Measurements from ENCODE around the gene MORN5.

MORN5 gene

DNA sequence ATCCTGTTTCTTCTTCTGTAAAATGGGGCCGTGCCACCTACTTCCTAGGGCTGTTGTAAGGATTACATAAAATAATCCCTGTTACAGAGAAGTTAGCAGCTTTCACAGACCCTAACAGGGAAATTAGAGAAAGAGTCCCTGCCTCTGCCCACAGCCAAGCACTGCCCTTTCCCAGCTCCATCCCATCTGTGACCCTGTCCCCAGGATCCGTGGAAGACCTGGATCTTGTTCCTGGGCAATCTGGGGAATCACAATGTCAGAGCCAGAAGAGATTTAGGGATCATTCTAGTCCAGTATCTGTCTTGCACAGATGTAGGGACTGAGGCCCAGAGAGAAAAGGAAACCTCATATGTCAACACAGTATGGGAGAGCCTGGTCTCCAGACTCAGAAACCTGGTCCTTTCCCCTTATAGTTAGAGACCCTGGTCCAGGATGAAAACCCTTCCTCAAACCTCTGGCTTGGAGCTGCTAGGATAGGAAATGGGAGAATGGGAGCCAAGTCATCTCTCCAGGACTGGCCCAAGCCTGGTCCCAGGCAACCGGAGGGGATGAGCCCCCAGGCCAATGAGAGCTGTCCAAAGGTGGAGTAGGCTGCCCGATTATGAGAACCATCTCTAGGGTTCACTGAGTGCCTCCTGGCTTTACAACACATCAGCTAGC is 56.6 kb downstream of the MORN5 start:
- H3K4me1 Mint-ChIP-seq = peaks cover 19 to 45% of the 10 kb centered on the region in 2 donors
- H3K27me3 Mint-ChIP-seq = peaks cover 72 to 92% of the 10 kb centered on the region in 2 donors
- H3K4me3 Mint-ChIP-seq = no peak overlapping the region
- no peak overlapping the region for H3K27ac Mint-ChIP-seq
- ATAC-seq (replicated peaks) (no peak), DNase-seq (no peak)
- peaks cover 0 to 3% of the 10 kb centered on the region in 2 donors for H3K36me3 Mint-ChIP-seq
- no peaks in the 10 kb centered on the region for H3K9me3 Mint-ChIP-seq

GRCh38 chr9:122216798-122217418 is 57.2 kb downstream of the MORN5 start:
- Mint-ChIP-seq H3K27me3 (peaks cover 72 to 92% of the 10 kb centered on the region in 2 donors), H3K27ac (no peak overlapping the region), H3K36me3 (peaks cover 0 to 3% of the 10 kb centered on the region in 2 donors), H3K4me3 (no peak overlapping the region), H3K9me3 (no peaks in the 10 kb centered on the region), H3K4me1 (peaks cover 19 to 45% of the 10 kb centered on the region in 2 donors)
- no peak for ATAC-seq (replicated peaks)
- DNase-seq = no peak

GRCh38 chr9:122217640-122218039 is 57.9 kb downstream of the MORN5 start:
- no peak for ATAC-seq (replicated peaks)
- DNase-seq = no peak
- peaks cover 0 to 3% of the 10 kb centered on the region in 2 donors for H3K36me3 Mint-ChIP-seq
- peaks cover 19 to 47% of the 10 kb centered on the region in 2 donors for H3K4me1 Mint-ChIP-seq
- H3K27me3 Mint-ChIP-seq = peaks cover 74 to 93% of the 10 kb centered on the region in 2 donors
- H3K27ac Mint-ChIP-seq = no peak overlapping the region
- no peak overlapping the region for H3K4me3 Mint-ChIP-seq
- no peaks in the 10 kb centered on the region for H3K9me3 Mint-ChIP-seq

DNA sequence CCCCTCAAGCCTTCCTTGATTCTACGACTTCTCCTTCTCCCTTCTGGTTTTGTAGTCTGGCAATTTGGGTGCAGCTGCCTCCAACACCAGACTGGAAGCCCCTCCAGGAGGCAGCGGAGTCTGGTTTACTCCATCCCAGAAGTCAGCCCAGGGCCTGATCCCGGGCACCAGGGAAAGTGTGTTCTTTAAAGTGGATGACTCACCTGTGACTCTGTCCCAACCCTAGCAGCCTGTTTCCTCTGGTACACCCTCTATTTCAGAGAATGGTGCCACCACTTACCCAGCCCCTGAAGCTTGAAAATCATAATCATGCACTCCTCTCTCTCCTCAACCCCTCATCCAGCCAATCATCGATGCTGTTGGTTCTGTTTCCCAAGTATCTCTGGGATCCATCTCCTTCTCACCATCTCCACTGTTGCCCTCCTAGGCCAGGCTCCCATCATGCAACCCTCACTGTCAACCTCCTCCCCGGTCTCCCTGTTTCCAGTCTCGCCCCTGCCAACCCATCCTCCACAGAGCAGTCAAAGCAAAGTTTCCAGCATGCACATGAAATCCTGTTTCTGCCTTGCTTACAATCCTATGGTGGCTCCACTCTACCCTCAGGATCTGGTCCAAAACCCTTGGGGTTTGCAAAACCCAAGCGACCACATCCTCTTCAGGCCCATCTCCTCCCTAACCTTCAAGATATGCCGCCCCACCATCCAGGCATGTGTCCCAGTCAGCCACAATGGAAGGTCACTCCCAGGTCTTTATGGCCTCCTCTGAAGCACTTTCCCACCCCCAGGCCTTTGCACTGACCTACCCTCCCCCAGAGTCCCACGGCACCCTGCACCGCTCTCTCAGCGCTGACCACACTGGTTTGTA is 58.6 kb downstream of the MORN5 start:
- peaks cover 0 to 2% of the 10 kb centered on the region in 2 donors for H3K36me3 Mint-ChIP-seq
- ATAC-seq (replicated peaks) = peak in 1 of 2 donors; percentile 7
- no peaks in the 10 kb centered on the region for H3K9me3 Mint-ChIP-seq
- H3K27me3 Mint-ChIP-seq = peaks cover 74 to 93% of the 10 kb centered on the region in 2 donors
- H3K4me3 Mint-ChIP-seq = peak overlapping the region; percentile 77 to 78
- no peak for DNase-seq
- H3K27ac Mint-ChIP-seq = no peak overlapping the region
- peaks cover 20 to 46% of the 10 kb centered on the region in 2 donors for H3K4me1 Mint-ChIP-seq

GRCh38 chr9:122218935-122219855 is 59.5 kb downstream of the MORN5 start:
- peaks cover 19 to 40% of the 10 kb centered on the region in 2 donors for H3K4me1 Mint-ChIP-seq
- ATAC-seq (replicated peaks) (peak; percentile 29 to 40), DNase-seq (no peak)
- H3K4me3 Mint-ChIP-seq = peak overlapping the region; percentile 77 to 78
- H3K27ac Mint-ChIP-seq = peak overlapping the region; percentile 59
- peaks cover 78 to 96% of the 10 kb centered on the region in 2 donors for H3K27me3 Mint-ChIP-seq
- H3K9me3 Mint-ChIP-seq = no peaks in the 10 kb centered on the region
- H3K36me3 Mint-ChIP-seq = no peaks in the 10 kb centered on the region

GRCh38 chr9:122219856-122220672 is 60.4 kb downstream of the MORN5 start:
- H3K36me3 Mint-ChIP-seq = no peaks in the 10 kb centered on the region
- peaks cover 19 to 36% of the 10 kb centered on the region in 2 donors for H3K4me1 Mint-ChIP-seq
- DNase-seq = no peak
- no peak overlapping the region for H3K27ac Mint-ChIP-seq
- ATAC-seq (replicated peaks) = no peak
- no peaks in the 10 kb centered on the region for H3K9me3 Mint-ChIP-seq
- H3K4me3 Mint-ChIP-seq = peak overlapping the region in 1 of 2 donors; percentile 78
- peaks cover 81 to 96% of the 10 kb centered on the region in 2 donors for H3K27me3 Mint-ChIP-seq

DNA sequence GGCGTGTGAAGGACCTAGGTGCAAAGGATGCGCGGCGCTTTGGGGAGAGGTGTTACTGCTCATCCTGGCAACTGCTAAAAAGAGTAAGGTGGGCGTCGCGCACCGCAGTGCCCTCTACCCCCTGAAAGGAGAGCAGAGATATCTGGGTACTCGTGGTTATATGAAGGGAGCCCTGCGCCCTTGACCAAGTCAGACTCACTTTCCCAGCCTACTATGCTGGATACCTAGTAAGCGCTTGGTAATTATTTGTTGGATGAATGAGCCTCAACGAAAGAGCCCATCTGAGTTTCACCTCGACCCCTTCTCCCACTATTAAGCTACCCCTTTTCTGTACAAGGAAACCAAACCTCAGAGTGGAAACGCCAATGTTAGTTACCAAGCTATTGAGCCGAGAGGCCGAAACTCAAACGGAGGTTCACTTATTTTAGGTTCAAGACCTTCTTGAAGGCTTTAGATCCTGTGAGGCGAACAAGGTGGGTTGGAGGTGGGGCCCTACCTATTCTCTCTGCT is 61.0 kb downstream of the MORN5 start:
- Mint-ChIP-seq H3K36me3 (no peaks in the 10 kb centered on the region), H3K4me3 (no peak overlapping the region)
- ATAC-seq (replicated peaks) = no peak

GRCh38 chr9:122221183-122221811 is 61.6 kb downstream of the MORN5 start:
- Mint-ChIP-seq H3K27me3 (peaks cover 81 to 96% of the 10 kb centered on the region in 2 donors), H3K27ac (no peak overlapping the region), H3K36me3 (peaks cover 0 to 1% of the 10 kb centered on the region in 2 donors)

More for the DNA sequence above, 61.0 kb downstream of the MORN5 start:
- DNase-seq = no peak
- Mint-ChIP-seq H3K27ac (no peak overlapping the region), H3K9me3 (no peaks in the 10 kb centered on the region), H3K4me1 (peaks cover 20 to 36% of the 10 kb centered on the region in 2 donors), H3K27me3 (peaks cover 81 to 96% of the 10 kb centered on the region in 2 donors)

DNA sequence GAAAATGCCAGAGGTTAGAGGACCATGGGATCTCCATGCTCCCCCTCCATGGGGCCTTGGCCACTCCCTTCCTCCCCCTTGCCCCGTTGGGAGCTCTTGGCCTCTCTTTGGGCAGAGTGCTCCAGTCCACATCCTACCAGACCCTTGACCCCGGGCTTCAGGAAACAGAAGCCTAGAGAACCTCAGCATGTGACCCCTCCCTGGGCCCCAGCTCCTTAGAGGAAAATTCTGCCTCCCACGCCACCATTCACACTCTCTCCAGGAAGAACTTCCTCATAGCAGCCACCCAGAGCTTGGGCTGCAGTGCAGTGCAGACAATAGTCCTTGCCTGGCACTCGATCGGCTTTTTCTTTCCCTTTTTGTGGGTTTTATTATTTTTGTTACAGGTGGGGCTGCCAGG is 63.1 kb downstream of the MORN5 start:
- H3K27ac Mint-ChIP-seq = no peak overlapping the region
- no peak for DNase-seq
- H3K4me3 Mint-ChIP-seq = no peak overlapping the region
- ATAC-seq (replicated peaks) = no peak
- peaks cover 83 to 90% of the 10 kb centered on the region in 2 donors for H3K27me3 Mint-ChIP-seq
- H3K9me3 Mint-ChIP-seq = no peaks in the 10 kb centered on the region
- H3K4me1 Mint-ChIP-seq = peaks cover 24 to 36% of the 10 kb centered on the region in 2 donors
- peaks cover 0 to 3% of the 10 kb centered on the region in 2 donors for H3K36me3 Mint-ChIP-seq

More at GRCh38 chr9:122221183-122221811, 61.6 kb downstream of the MORN5 start:
- Mint-ChIP-seq H3K9me3 (no peaks in the 10 kb centered on the region), H3K4me3 (no peak overlapping the region), H3K4me1 (peaks cover 20 to 36% of the 10 kb centered on the region in 2 donors)
- ATAC-seq (replicated peaks) (no peak), DNase-seq (no peak)

DNA sequence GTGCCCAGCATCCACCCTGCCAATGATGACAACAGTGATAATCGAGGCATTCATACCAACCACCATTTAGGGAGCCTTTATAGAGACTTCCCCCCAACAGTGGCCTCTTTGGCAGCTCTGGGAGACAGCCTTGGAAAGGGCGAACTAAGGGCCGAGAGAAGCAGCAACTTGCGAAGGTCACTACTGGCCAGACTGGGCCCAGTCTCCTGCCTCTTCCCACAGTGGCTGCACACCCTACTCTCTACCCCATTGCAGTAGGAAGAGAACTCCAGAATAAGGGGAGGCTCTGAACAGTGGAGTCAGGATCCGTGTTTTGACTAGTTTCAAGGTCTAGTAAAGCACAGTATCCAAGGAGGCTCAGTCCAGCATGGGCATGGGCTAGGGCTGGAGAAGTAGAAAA is 63.7 kb downstream of the MORN5 start:
- ATAC-seq (replicated peaks) = no peak
- Mint-ChIP-seq H3K4me1 (peaks cover 21 to 29% of the 10 kb centered on the region in 2 donors), H3K9me3 (no peaks in the 10 kb centered on the region), H3K4me3 (no peak overlapping the region), H3K27me3 (peaks cover 77 to 88% of the 10 kb centered on the region in 2 donors), H3K36me3 (peaks cover 0 to 3% of the 10 kb centered on the region in 2 donors), H3K27ac (no peak overlapping the region)
- no peak for DNase-seq

DNA sequence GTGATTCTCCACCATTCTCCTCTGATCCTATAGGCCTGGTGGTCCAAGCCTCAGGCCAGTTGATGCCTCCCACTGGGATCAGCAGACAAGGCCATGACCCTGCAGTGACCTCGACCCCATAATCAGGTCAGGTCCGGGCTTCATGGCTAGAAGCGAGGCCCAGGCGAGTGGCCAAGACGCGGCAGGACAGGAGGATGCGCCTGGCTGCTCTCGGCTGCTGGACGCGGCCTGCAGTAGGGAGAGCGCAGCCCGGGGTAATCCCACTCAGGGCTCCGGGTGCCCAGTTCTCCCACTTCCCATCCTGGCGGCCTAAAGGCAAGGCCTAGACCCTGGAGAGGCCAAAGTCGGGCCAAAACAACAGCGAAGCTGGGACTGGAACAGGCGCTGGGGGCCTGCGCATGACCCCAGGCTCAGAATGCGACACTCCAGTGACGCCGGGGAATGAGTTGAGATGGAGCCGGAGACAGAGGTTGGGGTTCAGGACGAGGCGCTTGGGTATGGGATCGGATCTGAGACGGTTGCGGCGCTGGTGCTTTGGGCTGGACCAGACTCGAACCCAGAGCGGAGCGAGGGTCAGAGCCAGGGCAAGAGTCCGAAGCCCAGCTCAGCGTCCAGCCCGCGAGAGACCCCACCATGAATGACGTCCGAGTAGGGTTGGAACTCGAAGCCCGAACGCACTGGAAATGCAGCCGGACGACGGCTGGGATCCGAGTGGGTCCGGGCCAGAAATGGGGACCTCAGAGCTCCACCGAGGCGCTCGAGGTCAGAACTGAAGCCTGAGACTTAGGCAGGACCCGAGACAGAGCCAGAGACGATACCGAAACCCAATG is 65.8 kb downstream of the MORN5 start:
- Mint-ChIP-seq H3K27me3 (peaks cover 60 to 67% of the 10 kb centered on the region in 2 donors), H3K36me3 (peaks cover 0 to 3% of the 10 kb centered on the region in 2 donors), H3K4me1 (peaks cover 8 to 10% of the 10 kb centered on the region in 2 donors), H3K4me3 (no peak overlapping the region), H3K9me3 (no peaks in the 10 kb centered on the region), H3K27ac (peak overlapping the region; percentile 57)
- DNase-seq (no peak), ATAC-seq (replicated peaks) (no peak)

Measured in stimulated activated naive B cell treated with anti-CD40 and anti-IgM and Interleukin-4, amounts not matched to agents 10 μg/mL and 1 μg/mL and 100 μg/mL, for 72 hours (primary cell).